ENCODE measurements around the gene TLCD5. TPM values are rescaled to one million over a fixed set of nuclear protein-coding genes. Genes with fewer than 3 reads are reported as not detected.

The TLCD5 gene
- total RNA-seq, 1 experiment from 2014 or later = 10.3 TPM

DNA sequence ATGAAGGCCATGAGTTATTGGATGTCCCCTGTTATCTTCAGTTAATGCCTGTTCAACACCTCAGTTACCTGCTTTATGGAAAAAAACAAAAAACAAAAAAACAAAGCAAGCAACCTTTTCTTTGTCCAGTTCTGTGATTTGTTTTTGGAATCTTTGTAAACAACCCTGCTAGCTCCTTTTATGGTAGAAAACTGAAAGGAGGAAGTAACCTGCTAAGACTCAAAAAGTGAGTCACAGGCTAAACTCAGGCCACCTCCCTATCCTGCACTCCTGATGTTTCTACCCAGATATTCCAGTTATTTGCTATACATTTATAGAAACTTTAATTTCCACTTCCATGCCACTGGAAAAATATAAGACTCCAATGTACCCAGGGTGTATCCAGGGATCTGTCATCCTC lies 20.6 kb upstream of the TLCD5 start:
- peak; percentile 19 for DNase-seq (ENCODE audit: low read depth)

DNA sequence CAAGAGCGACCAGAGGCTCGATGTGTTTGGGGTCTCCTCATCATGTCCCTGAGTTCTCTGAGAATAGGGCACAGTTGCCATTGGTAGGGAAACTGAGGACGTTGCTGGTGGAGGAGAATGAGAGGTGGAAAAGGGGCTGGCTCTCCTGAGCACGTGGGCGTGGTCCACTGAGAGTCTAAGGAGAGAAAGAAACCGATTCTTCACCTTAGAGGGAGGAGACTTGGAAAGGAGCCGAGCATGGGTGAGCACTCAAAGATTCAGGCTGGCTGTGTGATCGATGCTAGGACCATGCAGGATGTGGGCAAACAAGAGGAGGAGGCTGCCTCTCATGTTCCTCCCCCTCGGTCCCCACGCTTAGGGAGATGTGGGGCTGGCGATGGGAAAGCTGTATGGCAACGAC lies 19.8 kb upstream of the TLCD5 start:
- in situ Hi-C loops (cut with HindIII; ENCODE audit: low pct_unique_long_range_greater_than_20kb, low sequenced_read_pairs) = no loop called here
- no peak for DNase-seq (ENCODE audit: low read depth)

More for the DNA sequence above, 20.6 kb upstream of the TLCD5 start:
- in situ Hi-C loops (cut with HindIII; ENCODE audit: low pct_unique_long_range_greater_than_20kb, low sequenced_read_pairs) = no loop called here

- in situ Hi-C loops (cut with HindIII; ENCODE audit: low pct_unique_long_range_greater_than_20kb, low sequenced_read_pairs) = no loop called here
- DNase-seq (ENCODE audit: low read depth) = peak; percentile 33
Measured at GRCh38 chr11:120306519-120307242, 18.4 kb upstream of the TLCD5 start.

DNA sequence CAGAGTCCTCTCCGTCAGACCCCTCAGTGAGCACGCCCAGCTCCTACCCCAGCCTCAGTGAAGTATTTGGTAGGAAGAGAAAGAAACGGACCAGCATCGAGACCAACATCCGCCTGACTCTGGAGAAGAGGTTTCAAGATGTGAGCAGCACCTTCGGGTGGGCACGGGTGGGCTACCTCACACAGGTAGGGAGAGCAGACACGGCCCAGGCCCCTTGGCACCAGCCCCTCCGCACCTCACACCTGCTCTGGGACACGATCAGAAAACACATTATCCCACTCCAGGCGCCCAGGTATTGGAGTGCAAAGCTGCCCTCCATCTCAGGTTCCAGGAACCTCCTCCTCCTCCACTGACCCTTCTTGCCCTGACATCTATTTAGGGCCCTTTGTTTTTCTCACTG lies 17.6 kb upstream of the TLCD5 start:
- in situ Hi-C loops (cut with HindIII; ENCODE audit: low pct_unique_long_range_greater_than_20kb, low sequenced_read_pairs) = no loop called here
- no peak for DNase-seq (ENCODE audit: low read depth)

DNA sequence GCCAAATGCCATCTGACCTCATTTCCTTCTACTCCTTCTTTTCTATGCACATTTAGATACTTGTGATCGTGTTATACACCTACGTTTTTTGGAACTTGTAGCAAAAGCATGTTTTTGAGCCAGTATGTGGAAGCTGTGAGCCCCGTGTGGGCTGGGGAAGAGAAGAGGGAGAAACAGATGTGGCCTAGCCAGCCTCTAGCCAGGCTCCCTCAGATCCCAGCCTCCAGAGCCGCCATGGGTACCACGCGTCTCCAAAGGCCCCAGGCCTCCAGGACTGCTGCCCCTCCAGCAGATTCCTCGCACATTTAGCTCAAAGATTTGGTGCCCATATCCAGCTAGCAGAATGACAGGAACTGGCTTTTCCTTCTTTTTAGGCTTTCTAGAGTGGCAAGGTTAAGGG lies 17.0 kb upstream of the TLCD5 start:
- in situ Hi-C loops (cut with HindIII; ENCODE audit: low pct_unique_long_range_greater_than_20kb, low sequenced_read_pairs) = no loop called here
- DNase-seq (ENCODE audit: low read depth) = no peak

DNA sequence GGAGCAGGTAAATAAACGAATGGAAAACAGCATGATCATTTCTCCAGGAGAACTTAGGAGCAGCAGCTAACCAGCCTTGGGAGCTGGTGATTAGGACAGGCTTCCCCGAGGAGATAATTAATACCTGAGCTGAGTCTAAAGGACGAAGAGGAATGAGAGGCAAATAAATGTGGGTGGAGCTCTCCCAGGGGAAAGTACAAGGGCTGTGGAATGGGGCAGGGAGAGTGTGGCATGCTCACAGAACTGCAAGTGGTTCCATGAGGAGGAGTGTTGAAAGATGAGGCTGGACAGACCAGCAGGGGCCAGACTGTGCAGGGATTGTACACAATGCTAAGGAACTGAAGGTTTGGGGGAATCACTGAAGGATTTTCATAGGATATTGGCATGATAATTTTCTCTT lies 14.2 kb upstream of the TLCD5 start:
- in situ Hi-C loops (cut with HindIII; ENCODE audit: low pct_unique_long_range_greater_than_20kb, low sequenced_read_pairs) = no loop called here
- no peak for DNase-seq (ENCODE audit: low read depth)

DNA sequence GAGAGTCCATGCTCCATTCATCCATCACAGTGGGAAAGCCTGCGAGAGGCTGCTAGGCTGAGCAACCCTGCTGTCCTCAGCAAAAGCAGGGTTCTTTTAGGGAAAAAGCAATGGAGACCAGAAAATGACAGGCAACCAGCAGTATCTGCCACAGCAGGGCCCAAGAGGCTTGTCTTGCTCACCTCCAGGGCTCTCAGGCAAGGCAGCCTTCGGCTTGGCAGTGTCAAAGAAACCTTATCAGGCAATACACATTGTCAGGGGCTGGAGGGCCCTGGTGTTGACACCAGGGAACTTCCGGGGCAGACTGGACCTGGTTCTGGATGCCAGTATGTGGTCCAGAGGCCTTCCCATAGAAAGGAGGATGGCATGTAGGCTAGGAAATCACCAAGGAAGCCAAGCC lies 10.2 kb upstream of the TLCD5 start:
- DNase-seq (ENCODE audit: low read depth) = no peak
- in situ Hi-C loops (cut with HindIII; ENCODE audit: low pct_unique_long_range_greater_than_20kb, low sequenced_read_pairs) = no loop called here

- in situ Hi-C loops (cut with HindIII; ENCODE audit: low pct_unique_long_range_greater_than_20kb, low sequenced_read_pairs) = no loop called here
- no peak for DNase-seq (ENCODE audit: low read depth)
Measured at GRCh38 chr11:120316880-120317688, 8.0 kb upstream of the TLCD5 start.

- in situ Hi-C loops (cut with HindIII; ENCODE audit: low pct_unique_long_range_greater_than_20kb, low sequenced_read_pairs) = no loop called here
Measured at GRCh38 chr11:120317689-120318480, 7.2 kb upstream of the TLCD5 start.

DNA sequence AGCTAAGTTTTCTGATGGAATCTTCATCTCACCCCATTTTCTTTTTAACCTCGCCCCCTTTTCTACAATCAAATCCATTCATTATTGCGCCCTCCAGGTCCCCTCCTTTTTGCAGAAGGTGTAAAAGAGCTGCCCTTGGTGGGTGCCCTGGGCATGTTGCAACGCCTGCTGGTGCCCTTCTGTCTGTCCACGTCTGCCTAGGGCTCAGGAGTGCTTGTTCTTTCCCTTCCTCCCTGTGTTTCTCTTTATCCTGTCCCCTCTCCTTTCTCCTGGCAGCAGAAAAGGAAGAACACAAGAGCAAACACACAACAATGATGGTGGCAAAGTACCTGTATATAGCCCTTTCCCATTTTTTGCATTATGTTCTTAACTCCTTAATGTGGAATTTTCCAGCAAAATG lies 6.2 kb upstream of the TLCD5 start:
- in situ Hi-C loops (cut with HindIII; ENCODE audit: low pct_unique_long_range_greater_than_20kb, low sequenced_read_pairs) = no loop called here
- no peak for DNase-seq (ENCODE audit: low read depth)

More at GRCh38 chr11:120317689-120318480, 7.2 kb upstream of the TLCD5 start:
- DNase-seq (ENCODE audit: low read depth) = no peak

DNA sequence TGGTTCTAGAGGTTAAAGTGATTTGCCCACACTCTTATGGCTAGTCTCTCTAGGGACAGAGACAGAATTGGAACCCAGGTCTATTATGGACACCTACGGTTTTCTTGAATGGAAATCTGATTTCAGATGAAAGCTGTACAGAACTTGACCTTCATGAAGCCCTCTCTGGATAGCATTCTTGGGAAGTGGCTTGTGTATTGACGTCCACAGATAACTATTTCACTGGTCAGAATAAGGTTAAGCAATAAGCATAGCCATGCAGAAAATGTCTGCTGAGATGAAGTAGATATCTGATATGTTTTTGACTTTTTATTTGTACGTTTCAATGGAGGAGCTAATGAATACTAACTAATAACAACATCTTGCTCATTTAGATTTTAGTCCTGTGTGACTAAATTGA lies 1.1 kb downstream of the TLCD5 start:
- DNase-seq (ENCODE audit: low read depth) = no peak
- in situ Hi-C loops (cut with HindIII; ENCODE audit: low pct_unique_long_range_greater_than_20kb, low sequenced_read_pairs) = no loop called here

DNA sequence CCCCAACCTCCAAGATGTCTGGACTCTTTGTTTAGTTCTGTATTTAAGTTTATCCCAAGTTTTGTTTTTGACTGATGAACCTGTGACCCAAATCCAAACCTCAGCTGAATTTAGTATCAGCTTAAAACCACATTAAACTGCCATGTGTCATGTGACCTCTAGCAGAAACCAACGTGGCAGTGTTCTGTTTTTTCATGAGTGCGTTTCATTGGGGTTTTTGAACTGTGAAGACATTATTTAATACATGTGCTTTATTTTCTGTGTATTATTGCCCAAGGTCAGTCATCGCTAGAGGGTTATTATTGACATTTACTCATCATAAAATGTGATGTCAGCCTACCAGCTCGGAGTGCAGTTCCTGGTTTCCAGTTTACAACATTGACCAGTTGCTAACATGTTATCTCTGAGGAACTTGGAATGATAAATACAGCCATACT lies 1.8 kb downstream of the TLCD5 start:
- no peak for DNase-seq (ENCODE audit: low read depth)
- in situ Hi-C loops (cut with HindIII; ENCODE audit: low pct_unique_long_range_greater_than_20kb, low sequenced_read_pairs) = no loop called here

DNA sequence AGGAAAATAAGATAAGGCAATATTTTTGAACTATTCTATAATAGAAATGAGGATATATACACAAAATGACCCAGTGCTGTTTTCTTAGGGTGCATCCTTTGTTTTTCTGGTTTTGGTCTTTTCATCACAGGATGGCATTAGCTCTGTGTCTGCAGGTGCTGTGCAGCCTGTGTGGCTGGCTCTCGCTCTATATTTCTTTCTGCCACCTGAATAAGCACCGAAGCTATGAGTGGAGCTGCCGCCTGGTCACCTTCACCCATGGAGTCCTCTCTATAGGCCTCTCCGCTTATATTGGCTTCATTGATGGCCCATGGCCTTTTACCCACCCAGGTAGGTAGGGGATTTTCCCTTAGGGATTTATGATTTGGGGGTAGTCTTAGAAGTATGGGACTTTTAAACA lies 2.2 kb downstream of the TLCD5 start:
- in situ Hi-C loops (cut with HindIII; ENCODE audit: low pct_unique_long_range_greater_than_20kb, low sequenced_read_pairs) = no loop called here

DNA sequence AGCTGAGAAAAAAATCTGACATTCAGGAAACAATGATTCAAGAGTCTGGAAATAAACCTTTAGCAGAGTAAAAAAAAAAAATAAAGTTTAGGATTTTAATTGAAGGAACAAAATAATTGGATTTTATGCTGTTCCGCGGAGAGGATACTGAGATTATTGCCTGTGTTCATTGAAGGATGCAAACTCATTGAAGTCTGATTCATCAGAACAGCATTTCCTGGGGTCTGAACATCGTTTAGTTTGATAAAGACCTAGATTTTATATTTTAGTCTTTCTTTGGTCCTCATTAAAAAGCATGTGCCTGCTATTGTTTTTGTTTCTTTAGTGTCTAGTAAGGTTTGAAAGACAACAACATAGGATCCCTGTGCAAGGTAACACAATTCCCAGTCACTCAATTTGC lies 4.5 kb downstream of the TLCD5 start:
- DNase-seq (ENCODE audit: low read depth) = no peak
- in situ Hi-C loops (cut with HindIII; ENCODE audit: low pct_unique_long_range_greater_than_20kb, low sequenced_read_pairs) = no loop called here

More for the DNA sequence above, 2.2 kb downstream of the TLCD5 start:
- DNase-seq (ENCODE audit: low read depth) = no peak

- no peak for DNase-seq (ENCODE audit: low read depth)
- in situ Hi-C loops (cut with HindIII; ENCODE audit: low pct_unique_long_range_greater_than_20kb, low sequenced_read_pairs) = no loop called here
Measured at GRCh38 chr11:120330045-120330444, 4.9 kb downstream of the TLCD5 start.

- DNase-seq (ENCODE audit: low read depth) = no peak
- in situ Hi-C loops (cut with HindIII; ENCODE audit: low pct_unique_long_range_greater_than_20kb, low sequenced_read_pairs) = no loop called here
Measured at GRCh38 chr11:120331301-120331996, 6.3 kb downstream of the TLCD5 start.

DNA sequence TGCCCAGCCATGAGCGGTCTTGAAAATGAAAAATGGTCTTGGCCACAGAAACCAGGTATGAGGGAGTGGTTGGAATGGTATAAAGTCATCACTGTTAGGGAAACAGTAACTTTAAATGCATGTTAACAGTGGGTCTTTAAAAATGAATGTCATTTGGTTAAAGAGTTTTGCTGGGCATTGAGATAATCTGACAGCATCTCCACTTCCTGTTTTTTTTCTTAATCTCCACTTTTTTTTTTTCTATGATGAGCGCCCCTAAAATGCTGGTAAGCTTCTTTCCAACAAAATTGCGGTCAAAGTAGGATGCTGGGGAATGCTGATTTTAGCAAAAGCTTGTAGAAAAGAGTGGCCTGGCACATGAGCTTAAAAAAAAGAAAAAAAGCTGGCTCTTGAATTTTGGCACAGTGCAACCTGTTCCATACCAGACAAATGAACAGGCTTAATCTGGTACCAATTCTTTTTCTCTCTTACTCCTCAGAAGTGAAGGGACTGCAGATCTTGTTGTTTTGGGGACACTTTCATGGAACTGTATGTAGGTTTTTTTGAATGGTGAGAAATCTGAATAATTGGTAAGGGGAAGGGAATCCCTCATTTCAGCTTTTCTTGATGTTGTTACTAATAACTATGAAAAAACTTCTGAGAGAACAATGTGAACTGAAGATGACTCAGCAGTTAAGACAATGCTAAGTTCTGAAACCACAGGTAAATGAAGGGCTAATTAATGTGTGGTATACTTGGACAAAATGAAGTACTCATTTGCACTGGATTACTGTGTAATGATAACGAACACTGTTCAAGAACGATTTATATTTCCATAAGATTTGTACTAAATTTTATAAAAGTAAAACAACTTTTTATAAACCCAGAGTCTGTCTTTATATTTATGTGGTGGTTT lies 8.0 kb downstream of the TLCD5 start:
- in situ Hi-C loops (cut with HindIII; ENCODE audit: low pct_unique_long_range_greater_than_20kb, low sequenced_read_pairs) = no loop called here

More for the DNA sequence above, 8.0 kb downstream of the TLCD5 start:
- no peak for DNase-seq (ENCODE audit: low read depth)

Measured in Caki2 (cell line).